Hepatic stellate cell (primary cell): ENCODE measurements around the gene CFAP100.

ENCODE experiments used
- DNase-seq: peaks from one replicate; pipeline ENCODE4 v3.0.0; 2011; ENCODE audit warnings: low spot score

CFAP100 gene

DNA sequence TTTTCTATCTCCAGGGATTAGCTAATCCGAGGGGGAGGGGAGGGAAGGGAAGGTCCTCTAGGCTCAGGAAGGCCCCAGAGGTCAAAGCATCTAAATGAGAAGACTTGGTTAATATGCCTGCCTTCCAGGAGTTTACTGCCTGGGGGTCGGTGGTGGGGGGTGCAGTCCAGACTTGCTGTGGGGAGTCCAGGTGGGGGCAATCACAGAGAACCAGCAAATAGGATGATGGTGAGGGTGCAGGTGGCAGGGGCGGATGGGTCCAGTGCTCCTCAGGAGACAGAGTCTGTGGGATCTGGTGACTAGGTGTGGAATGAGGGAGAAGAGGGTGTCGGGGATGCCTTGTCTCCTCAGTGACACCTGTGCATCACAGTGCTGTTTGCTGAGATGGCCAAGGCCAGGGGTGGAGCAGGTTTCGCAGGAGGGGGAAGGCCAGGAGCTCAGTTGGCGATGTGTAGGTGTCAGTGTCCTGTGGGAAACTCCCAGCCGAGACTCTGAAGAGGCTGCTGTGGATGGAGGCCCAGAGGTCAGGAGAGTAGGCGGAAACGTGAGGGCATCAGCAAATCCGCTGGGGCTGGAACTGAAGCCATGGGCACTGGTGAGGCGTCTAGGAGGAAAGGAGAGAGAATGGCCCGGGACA lies 8.1 kb downstream of the CFAP100 start:
- no peak for DNase-seq

DNA sequence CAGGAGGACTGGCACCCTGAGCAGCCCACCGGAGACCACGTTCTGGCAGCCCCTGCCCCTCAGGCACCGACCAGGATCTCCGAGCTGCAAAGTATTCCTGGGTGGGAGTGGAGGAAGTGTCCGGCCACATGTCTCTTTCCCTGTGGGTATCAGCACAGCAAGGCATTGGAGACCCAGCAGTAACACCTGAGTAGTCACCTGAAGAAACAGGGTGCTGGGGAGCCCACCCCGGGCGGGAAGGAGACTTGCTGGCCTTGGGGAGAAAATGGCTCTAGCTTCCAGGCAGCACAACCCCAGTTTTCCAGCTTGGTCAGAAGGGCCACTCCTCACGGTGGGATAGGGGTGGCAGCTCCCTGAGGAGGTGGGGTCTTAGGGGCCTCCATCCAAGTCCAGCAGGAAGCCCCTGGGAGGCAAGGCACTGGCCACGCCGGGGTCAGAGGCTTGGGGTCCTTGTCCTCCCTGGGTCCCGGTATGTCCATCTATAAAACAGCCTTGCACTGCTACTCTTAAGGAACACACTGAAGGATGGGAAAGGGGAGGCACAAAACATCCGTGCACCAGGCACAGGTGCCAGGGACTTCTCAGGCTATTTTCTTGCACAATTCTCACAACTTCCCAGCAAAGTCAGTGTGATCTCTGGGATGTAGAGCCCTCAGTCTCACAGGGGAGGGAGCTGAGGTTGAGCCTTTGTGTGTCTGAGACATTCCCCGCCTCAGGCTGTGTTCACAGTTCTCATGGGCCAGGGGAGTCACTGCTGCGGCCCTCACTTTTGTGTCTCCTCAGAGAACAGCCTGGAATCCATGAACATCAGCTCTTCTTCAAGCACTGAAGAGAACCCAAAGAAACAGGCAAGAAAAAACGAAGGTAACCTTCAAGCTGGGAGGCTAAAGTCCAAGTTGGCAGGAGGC lies 11.9 kb downstream of the CFAP100 start:
- DNase-seq, result no peak

DNA sequence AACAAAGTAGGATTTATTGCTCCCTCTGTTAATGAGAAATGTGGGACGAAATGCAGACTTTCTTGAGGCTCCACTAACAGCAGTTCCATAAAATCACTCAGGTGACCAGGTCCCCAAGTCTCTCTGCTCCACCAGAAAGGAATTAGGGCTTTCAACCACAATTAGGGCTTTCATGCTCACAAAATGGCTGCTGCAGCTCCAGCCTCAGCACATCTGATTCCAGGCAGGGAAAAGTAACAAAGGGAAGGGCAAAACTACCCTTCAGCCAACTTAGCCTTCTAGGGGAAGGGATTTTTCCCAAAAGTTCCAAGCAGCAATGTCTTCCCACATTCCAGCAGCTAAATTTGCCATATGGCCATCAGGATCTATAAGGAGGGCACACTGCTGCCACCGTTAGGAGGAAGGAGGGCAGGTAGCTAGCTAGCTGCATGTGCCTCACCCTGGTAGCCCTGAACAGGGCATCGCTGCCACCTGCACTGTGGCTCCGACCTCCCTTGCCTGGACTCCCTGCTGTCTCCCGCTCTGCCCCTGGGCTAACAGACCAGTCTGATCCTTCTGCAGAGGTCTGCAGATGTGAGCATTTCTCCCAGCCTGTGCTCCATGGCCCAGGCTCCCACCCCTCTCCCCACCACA lies 12.8 kb downstream of the CFAP100 start:
- no peak for DNase-seq

DNA sequence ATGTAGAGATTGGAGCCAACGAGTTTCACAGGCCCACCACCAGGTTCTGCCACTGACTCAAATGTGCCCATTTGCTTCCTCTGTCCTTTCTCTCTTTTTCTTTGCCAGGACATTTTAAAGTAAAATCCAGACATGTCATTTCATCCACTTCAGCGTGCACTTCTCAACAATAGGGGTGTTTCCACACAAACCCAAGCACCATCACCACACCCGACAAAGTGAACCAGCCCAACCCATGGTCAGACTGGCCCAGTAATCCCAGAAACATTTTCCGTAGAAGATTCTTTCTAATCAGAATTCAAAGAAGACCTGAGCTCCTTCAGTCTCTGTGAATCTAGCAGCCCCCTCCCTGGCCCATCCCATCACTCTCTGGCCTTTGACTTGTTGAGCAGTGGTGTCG lies 13.4 kb downstream of the CFAP100 start:
- no peak for DNase-seq

DNA sequence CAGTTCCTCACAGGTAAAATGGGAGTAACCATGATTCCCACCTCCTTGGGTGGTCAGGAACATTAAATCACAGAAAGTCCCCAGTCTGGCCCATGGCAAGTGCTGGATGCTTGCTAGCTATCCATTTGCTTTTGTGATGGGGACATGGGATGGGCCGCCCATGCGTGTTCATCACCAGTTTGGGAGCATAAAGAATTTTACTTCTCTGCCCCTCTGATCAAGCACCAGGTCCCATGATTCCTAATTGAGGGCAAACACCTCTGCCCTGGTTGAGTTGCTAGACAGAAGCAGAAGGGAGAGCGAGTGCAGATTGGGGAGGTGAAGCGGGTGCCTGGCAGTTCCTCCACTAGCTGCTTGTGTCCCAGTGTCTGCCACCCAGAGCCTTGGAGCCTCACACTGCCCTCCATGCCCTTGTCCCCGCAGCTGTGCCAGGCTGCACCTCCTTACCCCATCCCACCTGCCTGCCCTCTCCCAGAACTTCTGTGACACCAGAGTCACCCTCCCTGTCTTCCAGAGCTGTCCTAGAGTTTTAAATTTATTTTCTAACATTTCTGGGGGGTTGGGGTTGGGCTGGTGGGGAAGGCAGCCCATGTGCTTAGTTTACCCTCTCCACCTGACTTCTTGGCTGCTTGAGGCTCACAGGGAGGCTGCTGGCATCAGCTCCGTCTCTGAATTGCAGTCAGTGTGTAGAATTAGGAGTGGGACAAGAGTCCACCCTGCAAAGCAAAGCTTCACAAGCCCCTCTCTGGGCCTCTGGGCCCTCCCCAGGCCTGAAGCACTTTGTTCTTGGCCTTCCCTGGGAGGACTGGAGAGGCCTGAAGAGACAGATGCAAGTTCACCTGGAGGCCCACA lies 18.4 kb downstream of the CFAP100 start:
- no peak for DNase-seq

DNA sequence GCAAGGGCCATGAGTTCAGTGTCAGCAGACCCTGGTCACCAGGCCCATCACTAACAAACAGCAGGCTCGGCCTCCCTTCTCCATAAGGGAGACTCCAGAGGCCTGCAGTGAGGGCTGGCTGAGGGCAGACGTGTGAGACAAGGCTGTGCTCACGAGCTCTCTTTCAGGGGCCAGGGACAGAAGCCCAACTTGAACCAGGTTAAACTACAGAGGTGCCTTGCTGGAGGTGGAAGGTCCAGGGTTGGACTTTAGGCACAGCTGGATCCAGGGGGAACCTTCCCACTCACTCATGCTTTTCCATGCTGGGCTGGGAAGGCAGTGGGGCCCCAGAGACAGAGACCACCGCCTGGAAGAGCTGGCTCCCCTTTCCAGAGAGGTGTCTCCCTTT lies 19.0 kb downstream of the CFAP100 start:
- no peak for DNase-seq

DNA sequence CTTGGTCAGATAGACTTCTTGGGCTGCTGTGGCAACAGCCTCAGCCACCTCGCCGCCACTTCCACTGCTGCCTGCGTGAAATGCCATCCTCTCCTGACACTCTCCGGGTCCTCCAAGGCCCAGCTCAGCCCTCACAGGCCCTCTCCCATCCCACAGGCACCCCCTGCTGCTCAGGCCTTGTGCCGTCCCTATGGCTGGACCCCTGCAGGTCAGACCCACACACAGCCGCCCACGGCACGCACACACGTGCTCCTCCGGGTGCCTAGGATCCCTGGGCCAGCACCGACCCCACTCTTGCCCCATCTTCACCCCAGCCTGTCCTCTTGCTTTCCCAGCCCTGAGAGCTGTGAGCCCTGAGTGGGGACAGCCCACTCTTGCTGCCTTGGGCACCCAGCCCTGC lies 19.7 kb downstream of the CFAP100 start:
- DNase-seq, result no peak

DNA sequence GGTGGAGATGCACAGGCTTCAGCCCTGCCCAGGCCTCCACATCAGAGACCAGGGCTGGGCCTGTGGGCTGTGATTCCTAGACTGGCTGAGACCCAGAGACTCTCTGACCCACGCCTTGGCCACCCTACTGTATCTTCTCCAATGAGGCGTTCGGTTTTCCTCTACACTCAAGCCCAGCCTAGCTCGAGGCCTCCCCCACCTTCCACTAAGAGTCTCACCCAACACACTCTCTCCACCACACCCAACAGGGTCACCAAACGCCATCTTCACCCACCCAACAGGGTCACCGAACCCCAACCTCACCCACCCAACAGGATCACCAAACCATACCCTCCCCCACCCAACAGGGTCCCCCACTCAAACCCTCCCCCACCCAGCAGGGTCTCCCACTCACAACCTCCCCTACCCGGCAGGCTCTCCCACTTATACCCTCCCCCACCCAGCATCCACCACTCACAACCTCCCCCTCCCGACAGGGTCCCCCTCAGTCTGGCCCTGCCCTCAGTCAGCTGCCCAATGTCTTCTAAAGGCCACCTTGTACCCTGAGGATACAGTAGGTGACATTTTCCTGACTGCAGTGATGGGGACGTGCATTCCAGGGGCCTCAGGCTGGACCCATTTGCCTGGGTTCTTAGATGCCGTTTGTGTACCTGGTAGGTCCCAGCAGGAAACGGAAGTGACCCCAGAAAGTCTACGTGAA lies 20.4 kb downstream of the CFAP100 start:
- no peak for DNase-seq

DNA sequence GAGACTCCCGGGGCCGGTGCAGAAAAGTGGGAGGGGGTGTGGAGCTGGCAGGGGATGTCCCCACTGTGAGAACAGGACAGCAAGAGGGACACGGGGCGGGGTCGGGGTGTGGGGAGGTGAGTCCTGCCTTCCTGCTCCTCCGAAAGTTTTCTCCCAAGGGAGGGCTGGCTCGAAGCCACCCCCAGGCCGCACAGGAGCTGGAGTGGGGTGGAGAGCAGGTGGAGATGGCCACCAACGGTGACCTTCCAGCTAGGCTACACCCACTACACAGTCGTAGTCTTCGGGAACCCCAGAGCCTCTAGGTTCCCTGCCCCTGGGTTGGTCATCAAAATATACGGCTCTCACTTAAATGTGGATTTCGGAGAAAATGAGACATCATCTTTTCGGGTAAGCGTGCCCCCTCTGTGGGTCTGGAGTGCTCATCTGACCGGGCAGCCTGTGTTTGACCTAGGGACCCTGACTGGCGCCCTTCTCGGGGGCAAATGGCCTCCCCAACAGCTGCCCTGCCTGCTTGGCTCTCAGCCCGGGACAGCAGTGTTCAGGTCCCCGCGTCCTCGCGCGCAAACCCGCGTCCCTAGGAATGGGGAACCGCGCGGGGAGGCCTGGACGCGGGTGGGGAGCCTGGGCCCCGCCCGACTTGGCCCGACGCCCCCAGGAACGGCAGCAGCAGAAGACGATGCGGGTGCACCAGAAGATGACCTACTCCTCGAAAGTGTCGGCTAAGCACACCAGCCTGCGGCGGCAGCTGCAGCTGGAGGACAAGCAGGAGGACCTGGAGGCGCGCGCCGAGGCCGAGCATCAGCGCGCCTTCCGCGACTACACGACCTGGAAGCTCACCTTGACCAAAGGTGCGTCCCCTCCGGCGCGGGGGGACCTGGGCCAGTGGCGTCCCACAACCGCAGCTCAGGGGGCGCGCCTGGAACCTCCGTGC lies 21.2 kb downstream of the CFAP100 start:
- no peak for DNase-seq

DNA sequence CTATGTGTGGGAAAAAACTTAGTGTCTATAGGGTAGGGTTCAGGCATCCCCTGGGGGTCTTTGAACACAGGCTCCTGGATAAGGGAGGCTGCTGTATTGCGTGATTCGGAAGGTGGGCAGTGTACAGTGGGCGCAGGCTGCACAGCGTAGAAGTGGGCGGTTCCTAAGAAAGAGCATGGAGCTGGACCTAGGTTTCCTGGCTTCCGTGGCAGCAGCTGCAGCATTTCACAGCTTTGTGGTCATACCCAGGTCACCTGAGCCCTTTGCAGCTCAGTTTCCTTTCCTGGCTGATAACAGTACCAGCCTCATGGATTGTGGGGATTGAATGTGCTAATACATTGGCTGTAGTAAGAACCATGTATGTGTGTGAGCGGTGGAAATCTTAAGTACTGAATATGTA lies 22.2 kb downstream of the CFAP100 start:
- no peak for DNase-seq

DNA sequence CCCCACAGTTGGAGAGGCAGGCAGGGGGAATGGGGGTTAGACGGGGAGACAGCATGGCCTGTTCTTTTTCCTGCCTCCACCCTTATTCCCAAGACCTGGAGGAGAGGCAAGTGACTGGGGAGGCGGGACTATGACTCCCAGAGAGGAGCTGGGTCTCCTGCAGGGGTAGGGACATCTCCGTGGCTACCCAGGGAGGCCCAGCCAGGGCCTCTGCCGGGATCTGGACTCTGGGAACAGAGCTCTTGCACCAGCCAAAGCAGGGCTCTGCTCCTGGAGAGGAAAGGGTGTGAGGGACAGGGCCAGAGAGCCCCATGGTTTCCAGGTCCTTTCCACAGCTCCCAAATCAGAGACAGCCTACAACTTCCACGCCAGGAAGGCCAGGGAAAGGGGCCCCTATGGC lies 22.8 kb downstream of the CFAP100 start:
- no peak for DNase-seq

DNA sequence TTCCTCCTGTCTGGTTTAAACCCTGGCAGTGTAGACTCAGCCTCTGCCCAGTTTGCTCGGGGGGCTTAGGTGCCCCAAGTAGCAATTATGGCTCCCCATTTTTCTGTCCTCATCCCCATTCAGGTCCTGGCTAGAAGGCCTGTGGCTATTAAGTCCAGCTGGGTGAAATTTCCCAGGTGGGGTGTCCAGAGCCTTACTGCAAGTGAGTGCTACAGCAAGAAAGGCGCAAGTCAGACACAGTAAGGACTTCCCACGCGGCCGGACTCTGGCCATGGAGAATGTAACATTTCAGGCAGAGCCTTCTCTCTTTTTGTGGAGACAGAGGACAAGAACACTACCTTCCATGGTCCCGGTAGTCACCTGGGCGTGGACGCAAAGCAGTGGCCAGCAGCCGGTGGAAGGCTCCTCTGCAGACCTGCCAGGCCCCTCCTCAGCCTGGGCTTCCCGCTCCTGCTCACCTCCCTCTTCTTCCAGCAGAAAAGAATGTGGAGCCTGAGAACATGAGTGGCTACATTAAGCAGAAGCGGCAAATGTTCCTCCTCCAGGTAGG lies 23.3 kb downstream of the CFAP100 start:
- DNase-seq, result no peak

DNA sequence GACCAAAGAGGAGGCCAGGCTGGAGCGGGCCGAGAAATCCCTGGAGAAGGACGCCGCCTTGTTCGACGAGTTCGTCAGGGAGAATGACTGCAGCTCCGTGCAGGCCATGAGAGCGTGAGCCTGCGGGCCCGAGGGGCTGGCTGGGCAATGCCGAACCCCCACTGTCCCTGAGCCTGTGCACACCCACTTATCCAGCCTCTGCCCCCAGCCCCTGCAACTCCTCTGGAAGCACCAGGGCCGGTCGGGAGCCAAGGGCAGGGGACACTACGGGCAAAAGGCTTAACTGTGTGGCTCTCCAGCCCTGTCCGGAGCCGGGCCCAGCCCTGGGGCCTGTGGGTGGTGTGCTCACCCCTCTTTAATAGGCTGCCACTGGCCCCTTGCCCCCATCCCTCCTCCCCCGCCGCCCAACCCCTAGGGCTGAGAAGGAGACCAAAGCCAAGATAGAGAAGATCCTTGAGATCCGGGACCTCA lies 24.0 kb downstream of the CFAP100 start:
- DNase-seq, result no peak

DNA sequence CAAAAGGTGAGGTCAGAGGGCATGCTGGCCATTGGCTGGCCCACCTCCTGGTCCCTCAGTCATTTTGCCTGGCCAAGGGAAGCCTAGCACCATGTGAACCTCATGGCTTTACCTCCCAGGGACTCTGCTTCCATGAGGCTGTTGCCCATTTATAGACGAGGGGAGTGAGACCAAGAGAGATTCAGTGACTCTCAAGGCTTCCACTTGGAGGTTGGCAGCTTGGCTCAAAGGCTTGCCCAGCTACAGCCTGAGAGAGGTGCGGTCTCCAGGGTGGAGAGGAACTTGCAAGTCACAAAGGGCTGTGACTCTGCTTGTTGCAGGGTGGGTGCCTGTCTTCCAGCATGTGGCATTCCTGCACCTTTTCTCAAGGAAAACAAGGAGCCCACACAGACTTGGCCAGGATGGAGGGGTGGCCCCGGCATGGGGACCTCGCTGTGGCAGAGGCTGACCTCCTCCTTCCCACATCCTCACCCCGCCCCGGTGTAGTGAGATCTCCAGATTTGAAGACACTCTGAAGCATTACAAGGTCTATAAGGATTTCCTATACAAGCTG lies 24.5 kb downstream of the CFAP100 start:
- no peak for DNase-seq

DNA sequence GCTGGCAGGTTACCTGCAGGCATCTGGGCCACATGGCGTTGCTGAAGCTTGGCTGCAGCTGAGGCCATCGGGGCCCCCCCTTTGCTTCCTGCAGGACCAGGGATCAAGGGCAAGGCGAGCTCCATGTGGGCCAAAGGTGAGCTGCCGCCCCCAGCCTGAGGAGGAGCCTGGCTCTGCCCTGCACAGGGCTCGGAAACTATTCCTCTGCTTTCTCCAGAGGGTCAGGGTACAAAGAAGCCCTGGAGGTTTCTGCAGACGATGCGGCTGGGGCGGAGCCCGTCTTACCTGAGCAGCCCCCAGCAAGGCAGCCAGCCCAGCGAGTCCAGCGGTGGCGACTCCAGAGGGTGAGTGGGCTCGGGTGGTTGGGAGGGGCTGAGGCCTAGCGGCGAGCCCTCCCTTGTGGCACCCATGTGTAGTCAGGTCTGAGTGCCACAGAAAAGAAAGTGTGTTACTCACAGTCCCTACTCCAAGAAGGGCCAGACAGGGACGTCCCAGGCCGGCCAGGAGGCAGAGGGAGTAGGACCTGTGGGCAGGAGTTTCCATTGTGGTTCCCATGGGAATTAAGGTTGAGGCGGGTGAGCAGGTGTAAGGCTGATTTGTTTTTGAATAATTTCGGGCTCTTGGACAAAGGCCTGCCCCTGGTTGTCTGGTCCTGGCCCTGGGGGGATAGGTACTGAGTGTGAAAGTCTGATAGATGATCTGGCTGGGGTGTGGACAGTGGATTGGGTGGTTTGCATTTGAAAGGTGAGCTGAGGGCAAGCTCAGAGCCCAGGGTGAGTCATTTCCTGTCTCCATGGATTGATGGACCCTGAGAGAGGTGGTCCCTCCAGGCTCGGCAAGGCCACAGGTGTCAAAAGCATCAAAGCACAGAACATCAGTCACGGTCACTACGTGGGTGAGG lies 25.4 kb downstream of the CFAP100 start:
- DNase-seq, result no peak

DNA sequence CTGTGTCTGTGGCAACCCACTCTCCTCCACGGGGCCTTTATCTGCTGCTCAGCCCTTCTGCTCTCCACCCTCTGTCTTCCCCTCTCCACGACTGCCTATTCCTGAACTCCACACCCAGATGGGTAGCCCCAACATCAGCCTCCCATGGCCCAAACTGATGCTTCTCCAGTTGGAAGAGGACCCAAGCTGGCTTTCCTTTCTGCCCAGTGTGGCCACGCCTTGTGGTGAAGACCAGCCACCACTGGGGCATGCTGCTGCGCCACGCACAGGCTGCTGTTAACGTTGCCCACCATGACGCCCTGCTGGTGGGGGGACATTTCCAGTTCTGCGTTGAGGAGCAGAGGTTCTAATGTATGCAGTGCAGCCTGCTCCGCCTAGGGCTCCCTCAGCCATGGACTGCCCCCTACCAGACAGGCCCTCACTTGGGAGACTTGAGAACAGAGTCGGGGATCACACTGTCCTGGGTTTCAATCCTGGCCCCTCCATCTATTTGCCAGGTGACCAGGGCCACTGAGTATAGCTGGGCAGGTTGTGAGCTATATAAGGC lies 26.9 kb downstream of the CFAP100 start:
- no peak for DNase-seq

DNA sequence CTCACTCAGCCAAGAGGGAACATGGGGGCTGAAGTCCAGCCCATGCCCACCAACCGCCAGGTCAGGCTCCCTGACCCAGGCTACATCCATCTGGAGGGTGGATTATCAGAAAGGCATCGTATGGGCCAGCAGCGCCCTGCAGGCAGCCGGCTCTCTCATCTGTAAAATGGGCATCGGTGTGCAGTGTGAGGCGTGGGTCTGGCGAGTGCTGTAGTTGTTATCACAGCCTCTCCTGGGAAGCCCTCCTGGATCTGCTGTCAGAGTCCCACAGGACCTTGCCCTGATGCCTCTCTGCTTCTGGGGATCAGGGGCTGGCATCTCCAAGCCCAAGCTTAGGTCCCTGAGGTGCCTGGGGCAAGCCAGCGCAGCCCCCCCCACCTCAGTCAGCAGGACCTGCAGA lies 27.4 kb downstream of the CFAP100 start:
- DNase-seq, result no peak

DNA sequence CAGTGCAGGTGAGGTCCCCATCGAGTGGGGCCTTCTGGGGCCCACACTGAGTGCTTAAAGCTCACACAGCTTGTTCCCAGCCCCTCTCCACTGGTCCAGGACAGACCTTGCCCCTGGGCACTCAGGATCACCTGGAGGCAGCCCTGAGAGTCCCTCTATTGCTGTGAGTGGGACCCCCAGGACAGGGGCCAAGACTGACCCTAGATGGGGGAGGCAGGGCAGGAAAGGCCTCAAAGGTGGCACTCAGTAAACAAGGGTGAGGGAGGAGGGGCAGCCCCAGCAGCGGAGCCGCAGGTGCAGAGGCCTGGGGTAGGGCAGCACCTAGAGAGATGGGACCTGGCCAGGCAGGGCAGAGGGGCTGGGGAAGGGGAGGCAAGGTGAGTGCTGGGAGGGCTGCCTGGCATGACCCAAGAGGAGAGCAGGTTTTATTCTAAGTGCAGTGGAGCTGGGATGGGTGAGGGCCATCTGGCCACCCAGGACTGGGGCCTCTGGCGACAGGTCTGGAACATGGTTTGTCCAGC lies 27.9 kb downstream of the CFAP100 start:
- DNase-seq, result no peak
